A375 (cell line): ENCODE data around the gene SYT10. TPM values are rescaled to one million over a fixed set of nuclear protein-coding genes. Genes with fewer than 3 reads are reported as not detected.

Experiments used
- total RNA-seq: library from RNA; depleted of rRNA; stranded (reverse); fragments of >200 nt; shearing (Covaris generic); gene quantifications from 2 replicates; pipeline ENCODE4 v1.2.3, GENCODE V29; 2014; rRNA removed

The SYT10 gene
- 0.15 TPM in 1 of 2 replicates, not detected in the other for total RNA-seq

GRCh38 chr12:33439587-33440011 is at the start of gene SYT10:
Gene SYT10 (minus strand): TSS chr12:33439819. CDS start chr12:33439522, 297 bp downstream.

